Mesodermal cell (in vitro differentiated cells): Measurements from ENCODE around the gene MINPP1.

Source experiments
- H3K27ac ChIP-seq: 2 replicates; pipeline ENCODE4 v1.7.0; 2013; ENCODE audit warnings: mild to moderate bottlenecking, low read depth, low read length, moderate library complexity; ENCODE audit not compliant: severe bottlenecking
- H3K36me3 ChIP-seq: 2 replicates; pipeline ENCODE4 v1.7.1; 2013; ENCODE audit warnings: mild to moderate bottlenecking, low read length, moderate library complexity; ENCODE audit not compliant: control insufficient read depth, insufficient read depth
- H3K4me1 ChIP-seq: one replicate; pipeline ENCODE4 v1.7.1; 2013; ENCODE audit warnings: mild to moderate bottlenecking, low read length; ENCODE audit not compliant: insufficient read depth, control insufficient read depth, poor library complexity, severe bottlenecking
- H3K4me3 ChIP-seq: 2 replicates; pipeline ENCODE4 v1.7.0; 2013; ENCODE audit warnings: low read length, control low read depth, mild to moderate bottlenecking; ENCODE audit not compliant: insufficient read depth, poor library complexity, severe bottlenecking; ENCODE audit errors: extremely low read depth
- H3K9me3 ChIP-seq: 2 replicates; pipeline ENCODE4 v1.7.1; 2013; ENCODE audit warnings: mild to moderate bottlenecking, low read length, moderate library complexity; ENCODE audit not compliant: control insufficient read depth
- WGBS, 2 experiments: methylation state at CpG; one replicate each; pipeline ENCODE4 v1.1.5; 2013; ENCODE audit warnings: missing lambda C conversion rate in 2 of 2; ENCODE audit not compliant: insufficient coverage in 2 of 2; 5-methylcytosine and 5-hydroxymethylcytosine counted together

Gene MINPP1

DNA sequence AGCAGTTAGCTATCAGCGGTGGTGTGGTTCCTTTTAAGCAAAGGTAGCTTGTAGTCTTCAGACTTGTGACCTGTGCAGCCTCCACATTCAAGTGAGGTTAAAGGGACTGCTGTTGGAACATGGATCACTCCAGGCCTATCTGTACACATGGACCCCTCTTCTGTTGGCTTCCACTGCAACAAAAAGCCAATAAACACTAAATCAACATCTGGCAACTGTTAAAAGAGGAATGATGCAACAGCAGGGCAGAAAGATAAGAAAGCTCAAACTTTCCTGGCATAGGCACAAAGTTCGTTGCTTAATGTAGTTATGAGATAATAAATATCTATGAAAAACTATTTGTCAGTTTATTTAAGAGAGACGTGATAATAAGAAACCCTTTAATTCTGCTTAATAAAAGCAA lies 4.0 kb upstream of the MINPP1 start:
- Histone ChIP-seq H3K4me1 (no peaks in the 10 kb centered on the region), H3K36me3 (no peaks in the 10 kb centered on the region), H3K9me3 (no peaks in the 10 kb centered on the region), H3K4me3 (no peak overlapping the region), H3K27ac (no peak overlapping the region)
- WGBS, 2 experiments, result 88 to 100% methylated on average over 1 of the region's 3 CpGs

DNA sequence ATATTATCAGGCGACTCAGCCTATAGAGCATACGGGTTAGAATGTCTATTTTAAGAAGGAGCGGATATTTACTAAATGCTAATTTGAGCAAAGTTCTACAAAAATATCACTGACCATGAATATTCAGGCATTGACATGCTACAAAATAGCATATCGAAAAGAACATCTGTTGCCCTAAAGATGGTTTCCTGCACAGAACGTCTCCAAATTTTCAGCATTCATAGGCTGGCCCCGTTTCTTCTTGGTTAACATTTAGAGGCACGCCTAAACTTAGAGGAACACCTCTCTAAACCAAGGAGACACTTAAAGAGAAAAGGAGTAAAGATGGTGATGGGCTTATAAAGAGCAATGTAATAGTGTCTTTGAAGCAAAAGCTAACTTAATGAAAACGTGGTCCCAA lies 1.3 kb upstream of the MINPP1 start:
- H3K4me1 ChIP-seq, result peaks cover 3% of the 10 kb centered on the region
- H3K27ac ChIP-seq, result no peak overlapping the region
- H3K36me3 ChIP-seq, result no peaks in the 10 kb centered on the region
- H3K9me3 ChIP-seq, result no peaks in the 10 kb centered on the region
- no peak overlapping the region for H3K4me3 ChIP-seq
- WGBS, 2 experiments, result 100% methylated on average over 3 to 6 of the region's 8 CpGs

DNA sequence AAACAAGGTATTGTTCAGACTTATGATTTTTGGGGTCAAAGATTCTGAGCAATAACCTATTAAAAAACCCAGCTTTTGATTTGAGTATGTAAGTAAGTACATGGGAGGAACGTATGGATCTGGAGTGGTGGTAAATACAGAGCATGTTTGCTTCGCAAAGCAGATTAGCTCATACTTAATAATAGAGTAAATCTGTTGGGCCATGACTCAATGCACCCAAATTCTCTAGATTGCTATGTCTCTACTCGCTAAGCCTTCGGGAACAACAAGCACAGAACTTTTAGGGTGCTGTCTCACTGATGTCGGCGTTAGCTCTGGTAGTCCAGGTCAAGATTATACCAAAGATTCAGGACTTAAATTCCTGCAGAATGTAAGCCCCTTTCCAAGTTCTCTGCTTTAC lies 807 bp upstream of the MINPP1 start:
- peaks cover 1% of the 10 kb centered on the region for H3K36me3 ChIP-seq
- peaks cover 3% of the 10 kb centered on the region for H3K4me1 ChIP-seq
- peak overlapping the region; percentile 92 for H3K4me3 ChIP-seq
- H3K9me3 ChIP-seq, result no peaks in the 10 kb centered on the region
- peak overlapping the region; percentile 75 for H3K27ac ChIP-seq
- WGBS, 2 experiments, result 76 to 83% methylated on average over 5 to 6 of the region's 6 CpGs

DNA sequence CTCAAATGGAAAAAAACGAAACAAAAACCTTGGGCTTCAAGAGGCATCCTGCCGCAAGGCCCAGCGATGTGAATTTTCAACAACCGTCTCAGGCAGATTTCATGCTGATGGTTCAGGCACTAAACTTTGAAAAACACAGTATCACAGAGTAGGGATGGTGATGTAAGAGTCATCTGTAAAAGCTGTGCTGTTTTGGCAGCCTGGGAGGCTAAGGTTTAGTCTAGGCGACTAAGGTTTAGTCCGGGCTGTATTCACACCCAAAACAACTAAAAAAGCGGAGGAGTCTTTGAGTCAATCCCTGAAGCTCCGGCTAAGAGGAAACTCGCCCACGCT lies 420 bp upstream of the MINPP1 start:
- peak overlapping the region; percentile 92 for H3K4me3 ChIP-seq
- no peaks in the 10 kb centered on the region for H3K9me3 ChIP-seq
- peaks cover 3% of the 10 kb centered on the region for H3K36me3 ChIP-seq
- peaks cover 3% of the 10 kb centered on the region for H3K4me1 ChIP-seq
- peak overlapping the region; percentile 75 for H3K27ac ChIP-seq
- WGBS, 2 experiments, result 31 to 41% methylated on average over 4 to 8 of the region's 10 CpGs

DNA sequence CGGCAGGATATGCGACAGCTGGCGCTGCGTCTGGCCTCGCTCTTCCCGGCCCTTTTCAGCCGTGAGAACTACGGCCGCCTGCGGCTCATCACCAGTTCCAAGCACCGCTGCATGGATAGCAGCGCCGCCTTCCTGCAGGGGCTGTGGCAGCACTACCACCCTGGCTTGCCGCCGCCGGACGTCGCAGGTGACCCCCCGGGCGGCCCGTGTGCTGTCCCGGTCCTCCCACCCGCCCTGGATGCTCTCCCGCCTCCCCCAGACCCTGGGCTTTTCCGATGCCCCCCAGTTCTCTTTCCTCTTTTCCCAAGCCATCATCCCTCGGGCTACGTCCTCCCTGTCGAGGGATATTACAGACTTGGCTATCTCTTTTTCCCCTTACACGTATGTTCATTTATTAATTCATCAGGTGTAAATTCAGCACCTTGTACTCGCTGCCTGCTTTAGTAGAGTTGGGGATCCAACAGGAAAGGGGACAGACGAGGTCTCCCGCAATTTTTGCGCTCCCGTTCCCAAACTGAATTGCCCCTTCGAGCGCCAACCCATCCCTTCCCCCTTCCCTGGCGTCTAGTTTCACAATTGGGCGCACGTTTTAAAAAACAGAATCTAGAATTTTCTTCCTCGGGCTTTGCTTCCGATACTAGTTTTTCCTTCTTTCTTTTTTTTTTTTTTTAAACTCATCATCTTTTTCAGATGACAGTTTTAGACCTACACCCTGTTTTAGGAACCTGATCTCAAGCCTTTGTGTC lies 846 bp downstream of the MINPP1 start:
- Histone ChIP-seq H3K4me1 (peaks cover 3% of the 10 kb centered on the region), H3K4me3 (peak overlapping the region; percentile 92), H3K36me3 (peaks cover 10% of the 10 kb centered on the region), H3K9me3 (no peaks in the 10 kb centered on the region), H3K27ac (peak overlapping the region; percentile 39)
- WGBS, 2 experiments, result 0 to 1% methylated on average over 30 to 37 of the region's 41 CpGs

DNA sequence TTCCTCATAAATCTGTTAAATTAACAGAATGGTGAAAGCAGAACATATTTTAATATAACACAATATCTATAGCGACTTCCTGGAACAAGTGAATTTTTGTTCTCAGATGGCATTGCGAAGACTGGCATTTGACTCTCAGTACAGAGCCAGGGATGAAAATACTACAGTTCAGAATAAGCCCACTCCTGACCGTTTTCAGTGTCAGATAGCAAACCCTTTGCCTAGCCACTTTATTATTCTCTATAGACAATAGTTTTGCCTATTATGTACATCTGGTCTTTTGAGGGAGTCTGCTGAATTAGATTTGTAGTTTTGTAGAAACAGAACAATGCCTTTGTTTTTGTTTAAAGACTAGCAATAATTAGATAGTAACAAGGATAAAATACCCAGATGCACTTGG lies 2.3 kb downstream of the MINPP1 start:
- WGBS, 2 experiments, result 92 to 100% methylated on average over 2 of the region's 3 CpGs
- Histone ChIP-seq H3K27ac (no peak overlapping the region), H3K4me3 (peak overlapping the region; percentile 92), H3K9me3 (no peaks in the 10 kb centered on the region), H3K36me3 (peaks cover 20% of the 10 kb centered on the region), H3K4me1 (peaks cover 3% of the 10 kb centered on the region)

DNA sequence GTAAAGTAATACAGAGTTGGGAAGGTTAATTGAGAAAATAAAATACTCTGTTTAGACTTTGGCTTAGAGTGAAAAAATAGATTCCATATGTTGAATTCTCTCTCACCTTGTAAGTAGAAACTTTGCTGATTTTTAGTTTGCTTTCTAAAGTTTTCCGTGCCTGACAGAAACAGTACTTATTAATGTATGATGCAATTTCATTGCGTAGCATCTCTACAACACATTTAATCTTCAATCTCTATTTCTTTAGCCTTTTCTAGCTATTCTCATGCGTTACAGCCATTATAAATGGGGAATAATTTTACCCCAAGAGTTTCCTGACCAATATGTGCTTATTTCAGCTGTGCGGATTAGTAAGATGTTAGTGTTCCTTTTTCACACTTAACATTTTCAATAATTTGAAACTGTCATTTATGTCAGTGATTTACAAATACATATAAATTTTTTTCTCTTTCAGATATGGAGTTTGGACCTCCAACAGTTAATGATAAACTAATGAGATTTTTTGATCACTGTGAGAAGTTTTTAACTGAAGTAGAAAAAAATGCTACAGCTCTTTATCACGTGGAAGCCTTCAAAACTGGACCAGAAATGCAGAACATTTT lies 3.3 kb downstream of the MINPP1 start:
- Histone ChIP-seq H3K9me3 (no peaks in the 10 kb centered on the region), H3K4me3 (no peak overlapping the region), H3K36me3 (peaks cover 28% of the 10 kb centered on the region), H3K4me1 (peaks cover 3% of the 10 kb centered on the region), H3K27ac (no peak overlapping the region)
- WGBS, 2 experiments, result 100% methylated on average over 1 of the region's 5 CpGs

DNA sequence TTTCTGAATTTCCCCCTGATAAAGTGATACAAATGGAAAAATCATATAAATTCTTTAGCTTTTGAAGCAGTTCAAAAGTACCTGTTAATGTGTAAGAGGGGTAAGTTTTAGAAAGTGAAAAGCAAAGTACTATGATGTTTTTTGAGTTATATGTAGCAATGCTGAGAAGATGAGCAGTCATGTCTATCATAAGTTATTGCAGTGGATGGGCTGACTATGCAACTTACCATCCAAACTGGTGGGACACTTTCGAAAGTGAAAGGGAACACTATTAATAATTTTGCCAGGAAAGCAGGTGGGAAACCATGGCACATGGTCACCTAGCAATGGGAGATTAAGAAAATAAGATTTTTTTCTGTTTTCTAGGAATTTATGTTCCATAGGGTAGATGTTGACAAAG lies 4.1 kb downstream of the MINPP1 start:
- peaks cover 3% of the 10 kb centered on the region for H3K4me1 ChIP-seq
- no peak overlapping the region for H3K27ac ChIP-seq
- H3K9me3 ChIP-seq, result no peaks in the 10 kb centered on the region
- WGBS, 2 experiments, result 100% methylated on average over 1 of the region's 1 CpG; no CpG with 5 or more reads in 1 of the 2 experiments
- H3K36me3 ChIP-seq, result peaks cover 31% of the 10 kb centered on the region
- no peak overlapping the region for H3K4me3 ChIP-seq

DNA sequence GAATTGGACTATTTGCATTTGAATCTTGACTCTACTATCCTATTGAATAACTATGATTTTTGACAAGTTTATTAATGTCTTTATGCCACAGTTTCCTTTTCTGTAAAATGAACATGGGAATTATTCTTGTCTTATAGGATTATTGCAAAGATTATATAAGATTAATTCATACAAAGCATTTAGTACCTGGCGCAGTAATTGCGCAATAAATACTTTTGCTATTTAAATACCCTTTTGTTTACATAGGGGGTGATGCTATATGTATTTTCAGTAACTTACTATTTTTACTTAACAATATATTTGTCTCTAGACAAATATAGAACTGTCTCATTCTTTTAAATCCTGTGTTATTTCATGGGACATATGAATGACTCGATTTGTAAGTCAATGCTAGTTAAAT lies 5.3 kb downstream of the MINPP1 start:
- no peaks in the 10 kb centered on the region for H3K9me3 ChIP-seq
- peaks cover 43% of the 10 kb centered on the region for H3K36me3 ChIP-seq
- no peak overlapping the region for H3K27ac ChIP-seq
- H3K4me3 ChIP-seq, result no peak overlapping the region
- peaks cover 3% of the 10 kb centered on the region for H3K4me1 ChIP-seq
- WGBS, 2 experiments, result no CpG with 5 or more reads among the region's 3 CpGs

DNA sequence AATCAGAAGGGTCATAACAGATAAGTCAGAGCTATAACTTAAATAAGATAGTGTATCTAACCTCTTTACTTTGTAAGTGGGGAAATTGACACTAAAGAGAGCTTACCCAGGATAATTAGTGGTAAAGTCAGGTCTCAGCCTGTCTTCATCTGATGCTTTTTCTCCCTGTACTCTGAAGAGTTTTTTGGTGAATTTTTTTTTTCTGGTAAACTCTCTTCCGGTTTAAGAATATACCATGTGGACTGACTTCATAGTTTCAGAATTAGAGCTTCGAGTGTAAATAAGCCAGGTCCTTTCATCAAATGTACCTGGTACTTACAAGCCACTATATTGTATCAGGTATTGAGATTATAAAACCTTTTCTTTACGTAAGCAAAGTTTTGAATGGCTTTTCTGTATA lies 6.8 kb downstream of the MINPP1 start:
- H3K4me3 ChIP-seq, result no peak overlapping the region
- peaks cover 53% of the 10 kb centered on the region for H3K36me3 ChIP-seq
- WGBS, 2 experiments, result no CpG with 5 or more reads among the region's 3 CpGs

DNA sequence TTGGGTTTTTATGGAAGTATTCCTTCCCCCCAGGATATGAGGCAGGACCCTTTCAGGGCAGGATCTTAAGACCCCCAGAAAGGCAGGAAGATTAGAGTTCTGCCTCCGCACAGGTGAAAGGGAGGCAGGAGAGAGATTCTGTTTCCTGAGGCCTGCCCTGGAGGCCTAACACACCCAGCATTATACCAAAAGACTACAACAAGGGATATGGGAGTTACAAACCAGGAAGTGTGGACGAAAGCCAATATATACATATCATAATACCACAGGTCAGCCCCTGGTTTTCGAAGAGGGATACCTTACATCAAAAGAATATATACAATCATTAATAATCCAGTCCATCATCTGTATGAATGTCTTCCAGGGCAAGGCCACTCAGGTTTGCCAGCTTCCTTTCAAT lies 14.2 kb downstream of the MINPP1 start:
- Histone ChIP-seq H3K4me3 (no peak overlapping the region), H3K27ac (no peak overlapping the region), H3K9me3 (no peaks in the 10 kb centered on the region), H3K4me1 (peaks cover 3% of the 10 kb centered on the region), H3K36me3 (peaks cover 74% of the 10 kb centered on the region)
- WGBS, 2 experiments, result 100% methylated on average over 2 of the region's 3 CpGs; no CpG with 5 or more reads in 1 of the 2 experiments

More for the DNA sequence above, 6.8 kb downstream of the MINPP1 start:
- H3K4me1 ChIP-seq, result no peaks in the 10 kb centered on the region
- H3K27ac ChIP-seq, result no peak overlapping the region
- no peaks in the 10 kb centered on the region for H3K9me3 ChIP-seq
